AG10803 (cell line): ENCODE measurements around the gene MTERF1.

Experiments
- DNase-seq: peaks from one replicate; pipeline ENCODE4 v3.0.0; 2010; ENCODE audit warnings: low read depth
- H3K4me3 ChIP-seq: 2 replicates; pipeline ENCODE4 v1.5.1; 2011; ENCODE audit warnings: mild to moderate bottlenecking, low read length, control low read depth
- CTCF ChIP-seq: conservative IDR thresholded peaks from 2 replicates; pipeline ENCODE4 v1.5.1; 2011; ENCODE audit warnings: mild to moderate bottlenecking, low read length, control low read depth, inconsistent platforms

MTERF1 gene

GRCh38 chr7:91880413-91881241, at the start of gene MTERF1:
MTERF1 (minus strand) TSS chr7:91880702; CDS start chr7:91880083, 619 bp downstream.
- peak; percentile 87 for DNase-seq
- peak; percentile 87 for TF ChIP-seq CTCF
- H3K4me3 ChIP-seq, result peak within 1 kb of the TSS; percentile 89

- no peak overlapping the region for H3K4me3 ChIP-seq
- TF ChIP-seq CTCF, result no peak
- DNase-seq, result no peak
Measured at GRCh38 chr7:91929463-91929862, 49.0 kb upstream of the MTERF1 start.

GRCh38 chr7:91927912-91928311, 47.4 kb upstream of the MTERF1 start:
- TF ChIP-seq CTCF, result no peak
- no peak for DNase-seq
- no peak overlapping the region for H3K4me3 ChIP-seq

- TF ChIP-seq CTCF, result no peak
- H3K4me3 ChIP-seq, result no peak overlapping the region
- DNase-seq, result no peak
Measured at GRCh38 chr7:91922857-91923256, 42.4 kb upstream of the MTERF1 start.

GRCh38 chr7:91918356-91918755, 37.9 kb upstream of the MTERF1 start:
- no peak for DNase-seq
- TF ChIP-seq CTCF, result no peak
- no peak overlapping the region for H3K4me3 ChIP-seq

GRCh38 chr7:91916051-91916440, 35.5 kb upstream of the MTERF1 start:
- no peak overlapping the region for H3K4me3 ChIP-seq
- TF ChIP-seq CTCF, result no peak
- no peak for DNase-seq

- no peak overlapping the region for H3K4me3 ChIP-seq
- TF ChIP-seq CTCF, result no peak
- DNase-seq, result peak; percentile 20
Measured at GRCh38 chr7:91915401-91916050, 35.0 kb upstream of the MTERF1 start.
